HepG2 (cell line): ENCODE results near the gene NINL. TPM values are rescaled to one million over a fixed set of nuclear protein-coding genes. Genes with fewer than 3 reads are reported as not detected.
A peak's percentile ranks its signal among the peaks of the same experiment; 100 is the strongest.

ENCODE experiments used
- JDP2 ChIP-seq: sonication (generic); formaldehyde crosslinking; IDR thresholded peaks from 2 replicates; pipeline ENCODE4 v1.8.1; 2022; ENCODE audit warnings: missing genetic modification reagents, borderline replicate concordance
- MAFF ChIP-seq: IDR thresholded peaks from 2 replicates; pipeline ENCODE4 v1.6.1; 2011; ENCODE audit warnings: low read depth, low read length, improper control_type of control experiment
- NCOR1 ChIP-seq: fragments of 200-600 bp; sonication (generic); IDR thresholded peaks from 2 replicates; pipeline ENCODE4 v1.7.0; 2017; ENCODE audit warnings: antibody characterized with exemption, low read length, borderline replicate concordance
- THYN1 ChIP-seq: sonication (generic); formaldehyde crosslinking; IDR thresholded peaks from 2 replicates; pipeline ENCODE4 v1.8.1; 2023; ENCODE audit warnings: low read depth, mild to moderate bottlenecking, moderate library complexity, missing genetic modification reagents, borderline replicate concordance
- ZBTB7B ChIP-seq: sonication (generic); formaldehyde crosslinking; IDR thresholded peaks from 2 replicates; pipeline ENCODE4 v1.4.0; 2020; ENCODE audit warnings: missing genetic modification reagents
- ZNF160 ChIP-seq: sonication (generic); formaldehyde crosslinking; IDR thresholded peaks from 2 replicates; pipeline ENCODE4 v1.8.0; 2022; ENCODE audit warnings: mild to moderate bottlenecking, inconsistent platforms, missing genetic modification reagents
- ZNF224 ChIP-seq: sonication (generic); formaldehyde crosslinking; IDR thresholded peaks from 2 replicates; pipeline ENCODE4 v1.5.0; 2020; ENCODE audit warnings: mild to moderate bottlenecking, missing genetic modification reagents
- ZNF501 ChIP-seq: sonication (generic); formaldehyde crosslinking; IDR thresholded peaks from 2 replicates; pipeline ENCODE4 v1.5.1; 2020; ENCODE audit warnings: mild to moderate bottlenecking, moderate library complexity, missing genetic modification reagents
- ZSCAN25 ChIP-seq: sonication (generic); formaldehyde crosslinking; IDR thresholded peaks from 2 replicates; pipeline ENCODE4 v1.8.0; 2022; ENCODE audit warnings: mild to moderate bottlenecking, missing genetic modification reagents
- polyA plus RNA-seq, 8 experiments: library from polyadenylated mRNA; depleted of rRNA in 3 of 8; stranded (reverse) in 7 of 8; unstranded in 1 of 8; fragments of >200 nt; fragmentation: Illumina TruSeq in 4 of 8; extraction: Trizol in 4 of 8; gene quantifications; 2 replicates each; pipeline versions ENCODE4 v1.2.1 to v1.2.3, GENCODE V29; 2011 to 2016; ENCODE audit warnings: low read depth in 4 of 8, missing spikeins in 1 of 8, mixed read lengths in 1 of 8; ENCODE audit not compliant: insufficient read depth in 1 of 8
- total RNA-seq, 5 experiments: library from RNA; depleted of rRNA; stranded (reverse); fragments of >200 nt; fragmentation: Illumina TruSeq; extraction: Trizol; gene quantifications; 2 replicates each; pipeline ENCODE4 v1.2.3, GENCODE V29; 2016; ENCODE audit warnings: low read depth in 1 of 5
- TF ChIP-seq, protein P1 (sequence below): sonication (generic); formaldehyde crosslinking; IDR thresholded peaks from 2 replicates; pipeline ENCODE4 v1.5.0; 2020; ENCODE audit warnings: mild to moderate bottlenecking, missing genetic modification reagents, borderline replicate concordance
- TF ChIP-seq, protein P2 (sequence below): sonication (generic); formaldehyde crosslinking; IDR thresholded peaks from 2 replicates; pipeline ENCODE4 v1.4.0; 2020; ENCODE audit warnings: mild to moderate bottlenecking, missing genetic modification reagents
- TF ChIP-seq, protein P3 (sequence below): IDR thresholded peaks from 2 replicates; pipeline ENCODE4 v1.6.1; 2016; ENCODE audit warnings: control low read depth
- TF ChIP-seq, protein P4 (sequence below): sonication (generic); formaldehyde crosslinking; IDR thresholded peaks from 2 replicates; pipeline ENCODE4 v1.4.0; 2020; ENCODE audit warnings: mild to moderate bottlenecking, missing genetic modification reagents

The NINL gene
- total and polyA plus RNA-seq, 2 of the 13 experiments (the other 11 are each of a cell fraction or from before 2014, with no cell fraction given), result 32.3 to 34.3 TPM

- TF ChIP-seq, protein P1, sequence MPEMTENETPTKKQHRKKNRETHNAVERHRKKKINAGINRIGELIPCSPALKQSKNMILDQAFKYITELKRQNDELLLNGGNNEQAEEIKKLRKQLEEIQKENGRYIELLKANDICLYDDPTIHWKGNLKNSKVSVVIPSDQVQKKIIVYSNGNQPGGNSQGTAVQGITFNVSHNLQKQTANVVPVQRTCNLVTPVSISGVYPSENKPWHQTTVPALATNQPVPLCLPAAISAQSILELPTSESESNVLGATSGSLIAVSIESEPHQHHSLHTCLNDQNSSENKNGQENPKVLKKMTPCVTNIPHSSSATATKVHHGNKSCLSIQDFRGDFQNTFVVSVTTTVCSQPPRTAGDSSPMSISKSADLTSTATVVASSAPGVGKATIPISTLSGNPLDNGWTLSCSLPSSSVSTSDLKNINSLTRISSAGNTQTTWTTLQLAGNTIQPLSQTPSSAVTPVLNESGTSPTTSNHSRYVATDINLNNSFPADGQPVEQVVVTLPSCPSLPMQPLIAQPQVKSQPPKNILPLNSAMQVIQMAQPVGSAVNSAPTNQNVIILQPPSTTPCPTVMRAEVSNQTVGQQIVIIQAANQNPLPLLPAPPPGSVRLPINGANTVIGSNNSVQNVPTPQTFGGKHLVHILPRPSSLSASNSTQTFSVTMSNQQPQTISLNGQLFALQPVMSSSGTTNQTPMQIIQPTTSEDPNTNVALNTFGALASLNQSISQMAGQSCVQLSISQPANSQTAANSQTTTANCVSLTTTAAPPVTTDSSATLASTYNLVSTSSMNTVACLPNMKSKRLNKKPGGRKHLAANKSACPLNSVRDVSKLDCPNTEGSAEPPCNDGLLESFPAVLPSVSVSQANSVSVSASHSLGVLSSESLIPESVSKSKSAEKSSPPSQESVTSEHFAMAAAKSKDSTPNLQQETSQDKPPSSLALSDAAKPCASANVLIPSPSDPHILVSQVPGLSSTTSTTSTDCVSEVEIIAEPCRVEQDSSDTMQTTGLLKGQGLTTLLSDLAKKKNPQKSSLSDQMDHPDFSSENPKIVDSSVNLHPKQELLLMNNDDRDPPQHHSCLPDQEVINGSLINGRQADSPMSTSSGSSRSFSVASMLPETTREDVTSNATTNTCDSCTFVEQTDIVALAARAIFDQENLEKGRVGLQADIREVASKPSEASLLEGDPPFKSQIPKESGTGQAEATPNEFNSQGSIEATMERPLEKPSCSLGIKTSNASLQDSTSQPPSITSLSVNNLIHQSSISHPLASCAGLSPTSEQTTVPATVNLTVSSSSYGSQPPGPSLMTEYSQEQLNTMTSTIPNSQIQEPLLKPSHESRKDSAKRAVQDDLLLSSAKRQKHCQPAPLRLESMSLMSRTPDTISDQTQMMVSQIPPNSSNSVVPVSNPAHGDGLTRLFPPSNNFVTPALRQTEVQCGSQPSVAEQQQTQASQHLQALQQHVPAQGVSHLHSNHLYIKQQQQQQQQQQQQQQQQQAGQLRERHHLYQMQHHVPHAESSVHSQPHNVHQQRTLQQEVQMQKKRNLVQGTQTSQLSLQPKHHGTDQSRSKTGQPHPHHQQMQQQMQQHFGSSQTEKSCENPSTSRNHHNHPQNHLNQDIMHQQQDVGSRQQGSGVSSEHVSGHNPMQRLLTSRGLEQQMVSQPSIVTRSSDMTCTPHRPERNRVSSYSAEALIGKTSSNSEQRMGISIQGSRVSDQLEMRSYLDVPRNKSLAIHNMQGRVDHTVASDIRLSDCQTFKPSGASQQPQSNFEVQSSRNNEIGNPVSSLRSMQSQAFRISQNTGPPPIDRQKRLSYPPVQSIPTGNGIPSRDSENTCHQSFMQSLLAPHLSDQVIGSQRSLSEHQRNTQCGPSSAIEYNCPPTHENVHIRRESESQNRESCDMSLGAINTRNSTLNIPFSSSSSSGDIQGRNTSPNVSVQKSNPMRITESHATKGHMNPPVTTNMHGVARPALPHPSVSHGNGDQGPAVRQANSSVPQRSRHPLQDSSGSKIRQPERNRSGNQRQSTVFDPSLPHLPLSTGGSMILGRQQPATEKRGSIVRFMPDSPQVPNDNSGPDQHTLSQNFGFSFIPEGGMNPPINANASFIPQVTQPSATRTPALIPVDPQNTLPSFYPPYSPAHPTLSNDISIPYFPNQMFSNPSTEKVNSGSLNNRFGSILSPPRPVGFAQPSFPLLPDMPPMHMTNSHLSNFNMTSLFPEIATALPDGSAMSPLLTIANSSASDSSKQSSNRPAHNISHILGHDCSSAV (CRISPR knock-in tag), result no peak
- TF ChIP-seq NCOR1, result peak; percentile 76; the same call in 1 of the 2 replicates
- TF ChIP-seq, protein P2, sequence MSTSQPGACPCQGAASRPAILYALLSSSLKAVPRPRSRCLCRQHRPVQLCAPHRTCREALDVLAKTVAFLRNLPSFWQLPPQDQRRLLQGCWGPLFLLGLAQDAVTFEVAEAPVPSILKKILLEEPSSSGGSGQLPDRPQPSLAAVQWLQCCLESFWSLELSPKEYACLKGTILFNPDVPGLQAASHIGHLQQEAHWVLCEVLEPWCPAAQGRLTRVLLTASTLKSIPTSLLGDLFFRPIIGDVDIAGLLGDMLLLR (CRISPR knock-in tag), result peak; percentile 61; the same call in 1 of the 2 replicates
- TF ChIP-seq MAFF, result peak; percentile 78
- TF ChIP-seq ZNF224 (CRISPR knock-in tag), result peak; percentile 93; the same call in 1 of the 2 replicates
- no peak for TF ChIP-seq JDP2
- TF ChIP-seq ZNF160 (CRISPR knock-in tag), result 0 out of 2 replicates have a peak, but pooled peaks have one; percentile 11
- no peak for TF ChIP-seq THYN1 (CRISPR knock-in tag)
- peak; percentile 50 for TF ChIP-seq ZNF501 (CRISPR knock-in tag)
- TF ChIP-seq, protein P3, sequence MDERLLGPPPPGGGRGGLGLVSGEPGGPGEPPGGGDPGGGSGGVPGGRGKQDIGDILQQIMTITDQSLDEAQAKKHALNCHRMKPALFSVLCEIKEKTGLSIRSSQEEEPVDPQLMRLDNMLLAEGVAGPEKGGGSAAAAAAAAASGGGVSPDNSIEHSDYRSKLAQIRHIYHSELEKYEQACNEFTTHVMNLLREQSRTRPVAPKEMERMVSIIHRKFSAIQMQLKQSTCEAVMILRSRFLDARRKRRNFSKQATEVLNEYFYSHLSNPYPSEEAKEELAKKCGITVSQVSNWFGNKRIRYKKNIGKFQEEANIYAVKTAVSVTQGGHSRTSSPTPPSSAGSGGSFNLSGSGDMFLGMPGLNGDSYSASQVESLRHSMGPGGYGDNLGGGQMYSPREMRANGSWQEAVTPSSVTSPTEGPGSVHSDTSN (CRISPR knock-in tag), result no peak
- TF ChIP-seq ZSCAN25 (CRISPR knock-in tag), result peak; percentile 86
- TF ChIP-seq ZBTB7B, result peak; percentile 86
- TF ChIP-seq, protein P4, sequence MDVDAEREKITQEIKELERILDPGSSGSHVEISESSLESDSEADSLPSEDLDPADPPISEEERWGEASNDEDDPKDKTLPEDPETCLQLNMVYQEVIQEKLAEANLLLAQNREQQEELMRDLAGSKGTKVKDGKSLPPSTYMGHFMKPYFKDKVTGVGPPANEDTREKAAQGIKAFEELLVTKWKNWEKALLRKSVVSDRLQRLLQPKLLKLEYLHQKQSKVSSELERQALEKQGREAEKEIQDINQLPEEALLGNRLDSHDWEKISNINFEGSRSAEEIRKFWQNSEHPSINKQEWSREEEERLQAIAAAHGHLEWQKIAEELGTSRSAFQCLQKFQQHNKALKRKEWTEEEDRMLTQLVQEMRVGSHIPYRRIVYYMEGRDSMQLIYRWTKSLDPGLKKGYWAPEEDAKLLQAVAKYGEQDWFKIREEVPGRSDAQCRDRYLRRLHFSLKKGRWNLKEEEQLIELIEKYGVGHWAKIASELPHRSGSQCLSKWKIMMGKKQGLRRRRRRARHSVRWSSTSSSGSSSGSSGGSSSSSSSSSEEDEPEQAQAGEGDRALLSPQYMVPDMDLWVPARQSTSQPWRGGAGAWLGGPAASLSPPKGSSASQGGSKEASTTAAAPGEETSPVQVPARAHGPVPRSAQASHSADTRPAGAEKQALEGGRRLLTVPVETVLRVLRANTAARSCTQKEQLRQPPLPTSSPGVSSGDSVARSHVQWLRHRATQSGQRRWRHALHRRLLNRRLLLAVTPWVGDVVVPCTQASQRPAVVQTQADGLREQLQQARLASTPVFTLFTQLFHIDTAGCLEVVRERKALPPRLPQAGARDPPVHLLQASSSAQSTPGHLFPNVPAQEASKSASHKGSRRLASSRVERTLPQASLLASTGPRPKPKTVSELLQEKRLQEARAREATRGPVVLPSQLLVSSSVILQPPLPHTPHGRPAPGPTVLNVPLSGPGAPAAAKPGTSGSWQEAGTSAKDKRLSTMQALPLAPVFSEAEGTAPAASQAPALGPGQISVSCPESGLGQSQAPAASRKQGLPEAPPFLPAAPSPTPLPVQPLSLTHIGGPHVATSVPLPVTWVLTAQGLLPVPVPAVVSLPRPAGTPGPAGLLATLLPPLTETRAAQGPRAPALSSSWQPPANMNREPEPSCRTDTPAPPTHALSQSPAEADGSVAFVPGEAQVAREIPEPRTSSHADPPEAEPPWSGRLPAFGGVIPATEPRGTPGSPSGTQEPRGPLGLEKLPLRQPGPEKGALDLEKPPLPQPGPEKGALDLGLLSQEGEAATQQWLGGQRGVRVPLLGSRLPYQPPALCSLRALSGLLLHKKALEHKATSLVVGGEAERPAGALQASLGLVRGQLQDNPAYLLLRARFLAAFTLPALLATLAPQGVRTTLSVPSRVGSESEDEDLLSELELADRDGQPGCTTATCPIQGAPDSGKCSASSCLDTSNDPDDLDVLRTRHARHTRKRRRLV, result 0 out of 2 replicates have a peak, but pooled peaks have one; percentile 53
Measured at GRCh38 chr20:25538838-25539665, 46.3 kb downstream of the NINL start (continued).
